HepG2 (cell line): ENCODE measurements around the gene CPS1. TPM values are rescaled to one million over a fixed set of nuclear protein-coding genes. Genes with fewer than 3 reads are reported as not detected.

Source experiments
- ATAC-seq: fragments of 200-7000 bp; cut with Tn5 transposase; 3 replicates; pipeline ENCODE4 v1.9.1; 2020; ENCODE audit warnings: mild to moderate bottlenecking, moderate library complexity
- BruUV-seq: library from RNA; stranded (reverse); fragments of 400-500 nt; replicated peaks from 2 replicates; lab custom pipeline; 2021; lab: Mats Ljungman, UMichigan
- CTCF ChIA-PET: fragments of 300-600 bp; formaldehyde crosslinking; extraction: SDS; loops from one replicate; lab custom pipeline; 2021; ENCODE audit warnings: low total read pairs, inconsistent platforms, low intra/inter-chr PET ratio; lab: Yijun Ruan, JAX
- POLR2A ChIA-PET: fragments of 350-600 bp; sonication (Branson Sonifier 250); formaldehyde crosslinking; loops from one replicate; lab custom pipeline; 2020; ENCODE audit warnings: antibody characterized with exemption, inconsistent platforms; lab: Yijun Ruan, JAX
- DNase-seq: peaks from one replicate; pipeline ENCODE4 v3.0.0-alpha.2; 2015; ENCODE audit warnings: low spot score
- FAIRE-seq: peaks from 3 replicates; lab custom pipeline; 2011; peaks lifted over from hg19 to GRCh38; lab: Jason Lieb, UNC
- H2AFZ ChIP-seq: one replicate; pipeline ENCODE4 v1.6.1; 2011; ENCODE audit warnings: low read length, inconsistent platforms
- H3K27ac ChIP-seq: fragments of 300-600 bp; 3 replicates; pipeline ENCODE4 v1.8.0; 2011; ENCODE audit warnings: mixed run types, mild to moderate bottlenecking, mixed read lengths, low read length, inconsistent platforms; ENCODE audit not compliant: insufficient read depth; ENCODE audit errors: extremely low read length
- H3K27me3 ChIP-seq, 2 experiments: fragments of 200-600 bp in 1 of 2; 2 replicates in 1 of 2; 3 replicates in 1 of 2; pipeline versions ENCODE4 v1.6.0 to v1.8.0; 2011; ENCODE audit warnings: low read length in 2 of 2, mild to moderate bottlenecking in 2 of 2, moderate library complexity in 2 of 2, inconsistent platforms in 1 of 2; ENCODE audit not compliant: insufficient read depth in 2 of 2, control insufficient read depth in 1 of 2
- H3K36me3 ChIP-seq, 2 experiments: fragments of 200-600 bp in 1 of 2; replicated peaks in 1 of 2; 2 replicates in 1 of 2; 3 replicates in 1 of 2; pipeline versions ENCODE4 v1.5.1 to v1.8.0; 2011; ENCODE audit warnings: low read length in 2 of 2, inconsistent platforms in 1 of 2; ENCODE audit not compliant: insufficient read depth in 2 of 2, control insufficient read depth in 1 of 2
- H3K4me1 ChIP-seq: 2 replicates; pipeline ENCODE4 v1.5.1; 2012; ENCODE audit warnings: low read length, inconsistent platforms; ENCODE audit not compliant: insufficient read depth
- H3K4me2 ChIP-seq: 2 replicates; pipeline ENCODE4 v1.6.0; 2011; ENCODE audit warnings: low read depth, low read length, inconsistent platforms
- H3K4me3 ChIP-seq, 3 experiments: fragments of 200-600 bp in 1 of 3; sonication (generic), shearing (Covaris generic) in 1 of 3; replicated peaks in 1 of 3; 2 replicates each; pipeline ENCODE4 v1.5.1; 2011 to 2016; ENCODE audit warnings: low read length in 3 of 3, inconsistent platforms in 2 of 3, low read depth in 2 of 3, mild to moderate bottlenecking in 2 of 3, control low read depth in 1 of 3, mixed read lengths in 1 of 3; ENCODE audit not compliant: insufficient read depth in 1 of 3
- H3K79me2 ChIP-seq: one replicate; pipeline ENCODE4 v1.6.1; 2011; ENCODE audit warnings: low read length, inconsistent platforms; ENCODE audit not compliant: insufficient read depth
- H3K9ac ChIP-seq: 2 replicates; pipeline ENCODE4 v1.6.0; 2011; ENCODE audit warnings: mild to moderate bottlenecking, low read depth, low read length, inconsistent platforms; ENCODE audit not compliant: insufficient read depth
- H3K9me3 ChIP-seq: 2 replicates; pipeline ENCODE4 v1.5.1; 2012; ENCODE audit warnings: mild to moderate bottlenecking, low read length
- H4K20me1 ChIP-seq: 2 replicates; pipeline ENCODE4 v1.6.0; 2011; ENCODE audit warnings: inconsistent platforms, mild to moderate bottlenecking, low read length, moderate library complexity; ENCODE audit not compliant: insufficient read depth
- ETV5 ChIP-seq: IDR thresholded peaks from 2 replicates; pipeline ENCODE4 v1.6.1; 2018; ENCODE audit warnings: missing biosample characterization, missing genetic modification reagents, inconsistent platforms, borderline replicate concordance
- IRX3 ChIP-seq: sonication (generic); formaldehyde crosslinking; IDR thresholded peaks from 2 replicates; pipeline ENCODE4 v1.8.1; 2023; ENCODE audit warnings: mild to moderate bottlenecking, low read depth, missing genetic modification reagents, borderline replicate concordance
- MTF2 ChIP-seq: sonication (generic); formaldehyde crosslinking; IDR thresholded peaks from 2 replicates; pipeline ENCODE4 v1.5.0; 2020; ENCODE audit warnings: missing genetic modification reagents, borderline replicate concordance
- NR3C1 ChIP-seq: sonication (generic); formaldehyde crosslinking; IDR thresholded peaks from 2 replicates; pipeline ENCODE4 v1.4.0; 2020; ENCODE audit warnings: missing genetic modification reagents
- TBX2 ChIP-seq: sonication (generic); formaldehyde crosslinking; IDR thresholded peaks from 2 replicates; pipeline ENCODE4 v1.5.0; 2020; ENCODE audit warnings: missing genetic modification reagents, mild to moderate bottlenecking, borderline replicate concordance
- ZFP36L2 ChIP-seq: sonication (generic); formaldehyde crosslinking; IDR thresholded peaks from 2 replicates; pipeline ENCODE4 v1.4.0; 2020; ENCODE audit warnings: missing genetic modification reagents
- ZNF713 ChIP-seq: sonication (generic); formaldehyde crosslinking; IDR thresholded peaks from 2 replicates; pipeline ENCODE4 v1.4.0; 2020; ENCODE audit warnings: mild to moderate bottlenecking, missing genetic modification reagents
- ZSCAN12 ChIP-seq: sonication (generic); formaldehyde crosslinking; IDR thresholded peaks from 2 replicates; pipeline ENCODE4 v1.9.0; 2021; ENCODE audit warnings: mild to moderate bottlenecking, missing genetic modification reagents
- WGBS: methylation state at CpG from one replicate; pipeline ENCODE4 v1.1.6; 2017; ENCODE audit warnings: low lambda C conversion rate; 5-methylcytosine and 5-hydroxymethylcytosine counted together
- in situ Hi-C: cut with HindIII; loops from 2 replicates; pipeline ENCODE4 v1.10.0; 2017; ENCODE audit warnings: low pct_unique_long_range_greater_than_20kb; ENCODE audit not compliant: extremely low pct_ligation_motif_present
- intact Hi-C: fragments of 100-400 bp; cut with micrococcal nuclease; formaldehyde crosslinking; loops from one replicate; pipeline ENCODE4 v1.10.0; 2022; ENCODE audit not compliant: unreplicated experiment
- polyA plus RNA-seq, 8 experiments: library from polyadenylated mRNA; depleted of rRNA in 3 of 8; stranded (reverse) in 7 of 8; unstranded in 1 of 8; fragments of >200 nt; fragmentation: Illumina TruSeq in 4 of 8; extraction: Trizol in 4 of 8; gene quantifications; 2 replicates each; pipeline versions ENCODE4 v1.2.1 to v1.2.3, GENCODE V29; 2011 to 2016; ENCODE audit warnings: low read depth in 4 of 8, missing spikeins in 1 of 8, mixed read lengths in 1 of 8; ENCODE audit not compliant: insufficient read depth in 1 of 8
- total RNA-seq, 5 experiments: library from RNA; depleted of rRNA; stranded (reverse); fragments of >200 nt; fragmentation: Illumina TruSeq; extraction: Trizol; gene quantifications; 2 replicates each; pipeline ENCODE4 v1.2.3, GENCODE V29; 2016; ENCODE audit warnings: low read depth in 1 of 5
- TF ChIP-seq, protein P1 (sequence below): sonication (generic); formaldehyde crosslinking; IDR thresholded peaks from 2 replicates; pipeline ENCODE4 v1.5.1; 2020; ENCODE audit warnings: mild to moderate bottlenecking, missing genetic modification reagents, borderline replicate concordance
- TF ChIP-seq, protein P2 (sequence below): sonication (generic); formaldehyde crosslinking; conservative IDR thresholded peaks from 2 replicates; pipeline ENCODE4 v1.4.0; 2020; ENCODE audit warnings: missing genetic modification reagents

The CPS1 gene
- total and polyA plus RNA-seq, 2 of the 13 experiments (the other 11 are each of a cell fraction or from before 2014, with no cell fraction given) = 24.4 to 51.7 TPM

DNA sequence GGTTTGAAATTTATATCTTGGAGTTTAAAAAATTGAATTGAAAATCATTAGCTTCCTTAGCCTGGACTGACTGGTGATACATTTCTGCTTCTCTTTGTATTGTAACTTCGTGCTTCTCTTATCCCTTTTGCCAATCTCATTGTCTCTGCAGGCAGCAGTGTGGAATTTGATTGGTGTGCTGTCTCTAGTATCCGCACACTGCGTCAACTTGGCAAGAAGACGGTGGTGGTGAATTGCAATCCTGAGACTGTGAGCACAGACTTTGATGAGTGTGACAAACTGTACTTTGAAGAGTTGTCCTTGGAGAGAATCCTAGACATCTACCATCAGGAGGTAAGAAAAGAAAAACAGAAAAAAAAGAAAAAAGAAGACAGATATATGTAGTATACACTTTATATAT, 85.9 kb downstream of the CPS1 start:
- no peak for ATAC-seq
- no peak overlapping the region for H3K27ac ChIP-seq
- H3K9me3 ChIP-seq = no peaks in the 10 kb centered on the region
- no peak overlapping the region for H3K9ac ChIP-seq
- no peak for FAIRE-seq
- no peaks in the 10 kb centered on the region for H3K36me3 ChIP-seq
- no peaks in the 10 kb centered on the region for H3K4me1 ChIP-seq
- CTCF ChIA-PET = no interaction called here
- H4K20me1 ChIP-seq = no peaks in the 10 kb centered on the region
- H2AFZ ChIP-seq = no peak overlapping the region
- 86% methylated on average over 4 of the region's 4 CpGs for WGBS
- in situ Hi-C loops = no loop called here
- no peak for DNase-seq
- no TSS peak for BruUV-seq
- no peaks in the 10 kb centered on the region for H3K79me2 ChIP-seq
- H3K4me2 ChIP-seq = no peak overlapping the region
- no peaks in the 10 kb centered on the region for H3K27me3 ChIP-seq
- H3K4me3 ChIP-seq = no peak overlapping the region
- no peak for TF ChIP-seq ETV5 (CRISPR knock-in tag)
- TF ChIP-seq ZFP36L2 (CRISPR knock-in tag) = no peak
- TF ChIP-seq IRX3 (CRISPR knock-in tag) = no peak
- TF ChIP-seq, all 625 proteins: peak for 0
- intact Hi-C loops = no loop called here
- POLR2A ChIA-PET = no interaction called here

DNA sequence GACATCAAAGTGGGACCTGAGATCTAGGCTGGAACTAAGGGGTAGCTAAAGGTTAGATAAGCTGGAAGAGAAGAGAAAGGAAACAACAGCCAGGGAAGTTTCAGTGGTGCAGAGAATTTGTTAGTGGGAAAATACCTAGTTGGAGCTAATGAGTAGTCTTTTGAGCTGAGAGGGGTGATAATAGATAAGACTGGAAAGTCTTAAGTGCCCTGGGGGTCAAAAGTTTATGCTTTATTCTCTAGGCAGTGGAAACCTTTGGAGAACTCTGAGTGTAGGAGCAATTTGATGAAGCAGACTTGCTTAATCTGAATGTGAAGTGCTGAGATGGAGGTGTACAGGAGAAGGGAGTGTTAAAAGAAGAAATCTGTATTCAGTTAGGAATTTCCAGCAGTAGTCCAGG, 90.8 kb downstream of the CPS1 start:
- Histone ChIP-seq H3K4me1 (no peaks in the 10 kb centered on the region), H3K36me3 (0 out of 5 replicates have a peak, but pooled peaks cover 0 to 5% of the 10 kb centered on the region in 2 experiments), H3K79me2 (no peaks in the 10 kb centered on the region), H3K27me3 (no peaks in the 10 kb centered on the region), H3K9me3 (no peaks in the 10 kb centered on the region), H3K4me3 (no peak overlapping the region), H4K20me1 (no peaks in the 10 kb centered on the region), H3K4me2 (no peak overlapping the region), H3K9ac (no peak overlapping the region), H3K27ac (no peak overlapping the region), H2AFZ (no peak overlapping the region)
- TF ChIP-seq TBX2 (CRISPR knock-in tag) (no peak), MTF2 (CRISPR knock-in tag) (no peak), ZNF713 (CRISPR knock-in tag) (no peak), NR3C1 (no peak), ZSCAN12 (CRISPR knock-in tag) (no peak)
- TF ChIP-seq, protein P1, sequence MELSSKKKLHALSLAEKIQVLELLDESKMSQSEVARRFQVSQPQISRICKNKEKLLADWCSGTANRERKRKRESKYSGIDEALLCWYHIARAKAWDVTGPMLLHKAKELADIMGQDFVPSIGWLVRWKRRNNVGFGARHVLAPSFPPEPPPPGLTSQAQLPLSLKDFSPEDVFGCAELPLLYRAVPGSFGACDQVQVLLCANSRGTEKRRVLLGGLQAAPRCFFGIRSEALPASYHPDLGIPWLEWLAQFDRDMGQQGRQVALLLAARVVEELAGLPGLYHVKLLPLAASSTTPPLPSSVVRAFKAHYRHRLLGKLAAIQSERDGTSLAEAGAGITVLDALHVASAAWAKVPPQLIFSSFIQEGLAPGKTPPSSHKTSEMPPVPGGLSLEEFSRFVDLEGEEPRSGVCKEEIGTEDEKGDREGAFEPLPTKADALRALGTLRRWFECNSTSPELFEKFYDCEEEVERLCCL (CRISPR knock-in tag) = no peak
- TF ChIP-seq, protein P2, sequence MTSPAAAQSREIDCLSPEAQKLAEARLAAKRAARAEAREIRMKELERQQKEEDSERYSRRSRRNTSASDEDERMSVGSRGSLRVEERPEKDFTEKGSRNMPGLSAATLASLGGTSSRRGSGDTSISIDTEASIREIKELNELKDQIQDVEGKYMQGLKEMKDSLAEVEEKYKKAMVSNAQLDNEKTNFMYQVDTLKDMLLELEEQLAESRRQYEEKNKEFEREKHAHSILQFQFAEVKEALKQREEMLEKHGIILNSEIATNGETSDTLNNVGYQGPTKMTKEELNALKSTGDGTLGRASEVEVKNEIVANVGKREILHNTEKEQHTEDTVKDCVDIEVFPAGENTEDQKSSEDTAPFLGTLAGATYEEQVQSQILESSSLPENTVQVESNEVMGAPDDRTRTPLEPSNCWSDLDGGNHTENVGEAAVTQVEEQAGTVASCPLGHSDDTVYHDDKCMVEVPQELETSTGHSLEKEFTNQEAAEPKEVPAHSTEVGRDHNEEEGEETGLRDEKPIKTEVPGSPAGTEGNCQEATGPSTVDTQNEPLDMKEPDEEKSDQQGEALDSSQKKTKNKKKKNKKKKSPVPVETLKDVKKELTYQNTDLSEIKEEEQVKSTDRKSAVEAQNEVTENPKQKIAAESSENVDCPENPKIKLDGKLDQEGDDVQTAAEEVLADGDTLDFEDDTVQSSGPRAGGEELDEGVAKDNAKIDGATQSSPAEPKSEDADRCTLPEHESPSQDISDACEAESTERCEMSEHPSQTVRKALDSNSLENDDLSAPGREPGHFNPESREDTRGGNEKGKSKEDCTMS (CRISPR knock-in tag) = no peak
- in situ Hi-C loops = no loop called here
- BruUV-seq = no TSS peak
- FAIRE-seq (no peak), DNase-seq (no peak), ATAC-seq (no peak)
- intact Hi-C loops = no loop called here
- ChIA-PET POLR2A (no interaction called here), CTCF (no interaction called here)
